H9 (cell line): Measurements from ENCODE around the gene FAM200C. TPM values are rescaled to one million over a fixed set of nuclear protein-coding genes. Genes with fewer than 3 reads are reported as not detected.

Source experiments
- DNase-seq: peaks from one replicate; pipeline ENCODE4 v3.0.0-alpha.2; 2017
- H2AFZ ChIP-seq: one replicate; pipeline ENCODE4 v1.6.1; 2013; ENCODE audit warnings: mild to moderate bottlenecking, low read length, control low read depth, moderate library complexity
- H2AK5ac ChIP-seq: 2 replicates; pipeline ENCODE4 v1.6.1; 2013; ENCODE audit warnings: low read length, control low read depth, mixed read lengths; ENCODE audit not compliant: insufficient read length
- H2BK120ac ChIP-seq: one replicate; pipeline ENCODE4 v1.6.1; 2013; ENCODE audit warnings: low read depth, mild to moderate bottlenecking, low read length, control low read depth, inconsistent platforms; ENCODE audit not compliant: poor library complexity, severe bottlenecking
- H2BK12ac ChIP-seq: 2 replicates; pipeline ENCODE4 v1.6.1; 2013; ENCODE audit warnings: low read length, control low read depth, mixed read lengths, low read depth; ENCODE audit not compliant: insufficient read length
- H2BK15ac ChIP-seq: 2 replicates; pipeline ENCODE4 v1.6.1; 2013; ENCODE audit warnings: low read depth, low read length, control low read depth
- H2BK20ac ChIP-seq: one replicate; pipeline ENCODE4 v1.6.1; 2013; ENCODE audit warnings: low read depth, mild to moderate bottlenecking, low read length, control low read depth, inconsistent platforms; ENCODE audit not compliant: poor library complexity, severe bottlenecking
- H2BK5ac ChIP-seq: 2 replicates; pipeline ENCODE4 v1.6.1; 2013; ENCODE audit warnings: low read length, control low read depth, mixed read lengths; ENCODE audit not compliant: insufficient read length
- H3K14ac ChIP-seq: 2 replicates; pipeline ENCODE4 v1.6.1; 2013; ENCODE audit warnings: low read length, control low read depth; ENCODE audit not compliant: insufficient read depth
- H3K18ac ChIP-seq: 2 replicates; pipeline ENCODE4 v1.6.1; 2013; ENCODE audit warnings: low read depth, mild to moderate bottlenecking, mixed read lengths, low read length, control low read depth; ENCODE audit not compliant: insufficient read length
- H3K23ac ChIP-seq: 2 replicates; pipeline ENCODE4 v1.6.1; 2013; ENCODE audit warnings: low read length, control low read depth, mixed read lengths, low read depth; ENCODE audit not compliant: insufficient read length
- H3K23me2 ChIP-seq: 2 replicates; pipeline ENCODE4 v1.6.1; 2013; ENCODE audit warnings: low read depth, mild to moderate bottlenecking, mixed read lengths, low read length, control low read depth; ENCODE audit not compliant: insufficient read length, poor library complexity, severe bottlenecking
- H3K27ac ChIP-seq: 2 replicates; pipeline ENCODE4 v1.5.1; 2013; ENCODE audit warnings: low read length, control low read depth, mixed read lengths, low read depth; ENCODE audit not compliant: insufficient read length
- H3K27me3 ChIP-seq: 2 replicates; pipeline ENCODE4 v1.6.1; 2013; ENCODE audit warnings: low read length, control low read depth, inconsistent platforms; ENCODE audit not compliant: insufficient read depth
- H3K4ac ChIP-seq: 2 replicates; pipeline ENCODE4 v1.6.1; 2013; ENCODE audit warnings: low read depth, mild to moderate bottlenecking, control low read depth, inconsistent platforms, low read length, moderate library complexity
- H3K4me1 ChIP-seq: 2 replicates; pipeline ENCODE4 v1.6.1; 2013; ENCODE audit warnings: low read length, control low read depth, inconsistent platforms; ENCODE audit not compliant: insufficient read depth
- H3K4me2 ChIP-seq: 2 replicates; pipeline ENCODE4 v1.6.1; 2013; ENCODE audit warnings: low read length, control low read depth, mixed read lengths; ENCODE audit not compliant: insufficient read length, insufficient read depth
- H3K56ac ChIP-seq: 2 replicates; pipeline ENCODE4 v1.6.1; 2013; ENCODE audit warnings: low read depth, mild to moderate bottlenecking, mixed read lengths, low read length, control low read depth; ENCODE audit not compliant: insufficient read length
- H3K79me1 ChIP-seq: 2 replicates; pipeline ENCODE4 v1.6.1; 2013; ENCODE audit warnings: low read depth, mild to moderate bottlenecking, moderate library complexity, low read length, control low read depth, inconsistent platforms; ENCODE audit not compliant: insufficient read depth, poor library complexity, severe bottlenecking
- H3K79me2 ChIP-seq: 2 replicates; pipeline ENCODE4 v1.6.1; 2013; ENCODE audit warnings: low read length, control low read depth, inconsistent platforms; ENCODE audit not compliant: insufficient read depth
- H3K9ac ChIP-seq: 2 replicates; pipeline ENCODE4 v1.6.1; 2013; ENCODE audit warnings: low read length, control low read depth, mixed read lengths; ENCODE audit not compliant: insufficient read length; ENCODE audit errors: extremely low read depth
- H3K9me3 ChIP-seq: one replicate; pipeline ENCODE4 v1.6.1; 2013; ENCODE audit warnings: low read depth, low read length, inconsistent platforms; ENCODE audit not compliant: control insufficient read depth
- H3T11ph ChIP-seq: one replicate; pipeline ENCODE4 v1.6.1; 2013; ENCODE audit warnings: mild to moderate bottlenecking, low read length, control low read depth, inconsistent platforms
- H4K20me1 ChIP-seq: one replicate; pipeline ENCODE4 v1.6.1; 2013; ENCODE audit not compliant: control insufficient read depth, insufficient read length, insufficient read depth
- H4K5ac ChIP-seq: 2 replicates; pipeline ENCODE4 v1.6.1; 2013; ENCODE audit warnings: low read depth, mild to moderate bottlenecking, mixed read lengths, low read length, control low read depth; ENCODE audit not compliant: insufficient read length
- H4K8ac ChIP-seq: replicated peaks from 2 replicates; pipeline ENCODE4 v1.6.1; 2013; ENCODE audit warnings: low read length, control low read depth, mixed read lengths, low read depth; ENCODE audit not compliant: insufficient read length
- H4K91ac ChIP-seq: 2 replicates; pipeline ENCODE4 v1.6.1; 2013; ENCODE audit warnings: low read depth, mild to moderate bottlenecking, moderate library complexity, mixed read lengths, low read length, control low read depth; ENCODE audit not compliant: insufficient read length
- H3K27ac Mint-ChIP-seq, 3 experiments: 2 replicates in 2 of 3; 3 replicates in 1 of 3; pipeline ENCODE4 v1.8.0; 2020 to 2021; ENCODE audit warnings: mixed read lengths in 3 of 3, mild to moderate bottlenecking in 1 of 3, moderate library complexity in 1 of 3
- H3K27me3 Mint-ChIP-seq: 2 replicates; pipeline ENCODE4 v1.8.0; 2021; ENCODE audit warnings: low read depth, mild to moderate bottlenecking, moderate library complexity, mixed read lengths
- H3K36me3 Mint-ChIP-seq, 3 experiments: 2 replicates in 2 of 3; 3 replicates in 1 of 3; pipeline ENCODE4 v1.8.0; 2020 to 2021; ENCODE audit warnings: low read depth in 3 of 3, mixed read lengths in 3 of 3; ENCODE audit not compliant: insufficient read depth in 1 of 3
- H3K4me1 Mint-ChIP-seq, 2 experiments: 2 replicates each; pipeline ENCODE4 v1.8.0; 2020; ENCODE audit warnings: mixed read lengths in 2 of 2
- H3K4me3 Mint-ChIP-seq, 2 experiments: 2 replicates in 1 of 2; 3 replicates in 1 of 2; pipeline ENCODE4 v1.8.0; 2020 to 2021; ENCODE audit warnings: mild to moderate bottlenecking in 2 of 2, mixed read lengths in 2 of 2, moderate library complexity in 1 of 2
- H3K9me3 Mint-ChIP-seq, 2 experiments: 2 replicates in 1 of 2; 3 replicates in 1 of 2; pipeline ENCODE4 v1.8.0; 2020; ENCODE audit warnings: mild to moderate bottlenecking in 2 of 2, mixed read lengths in 2 of 2, moderate library complexity in 1 of 2
- WGBS: extraction: QIAGEN DNeasy Blood & Tissue Kit; methylation state at CpG from one replicate; pipeline ENCODE4 v1.1.7; 2013; ENCODE audit warnings: missing lambda C conversion rate, low lambda C conversion rate, mixed read lengths; ENCODE audit not compliant: insufficient read length; ENCODE audit errors: extremely low coverage; 5-methylcytosine and 5-hydroxymethylcytosine counted together
- total RNA-seq: library from RNA; stranded (reverse); gene quantifications from 2 replicates; pipeline ENCODE4 v1.2.1, GENCODE V29; 2021
- TF ChIP-seq, protein P1 (sequence below): fragments of 200-600 bp; sonication (generic); conservative IDR thresholded peaks from 3 replicates; pipeline ENCODE4 v1.8.0; 2021; ENCODE audit warnings: antibody characterized with exemption, mild to moderate bottlenecking

The FAM200C gene
- total RNA-seq, 1 experiment from 2014 or later: 4.3 TPM

- Histone ChIP-seq H2BK15ac (no peak overlapping the region), H3K56ac (no peak overlapping the region), H3K4me2 (no peak overlapping the region), H3K79me2 (no peaks in the 10 kb centered on the region), H3K27me3 (no peaks in the 10 kb centered on the region), H2AFZ (no peak overlapping the region), H2BK20ac (no peak overlapping the region), H3K27ac (no peak overlapping the region), H3K9ac (no peak overlapping the region), H3K14ac (no peak overlapping the region), H3K9me3 (no peaks in the 10 kb centered on the region), H3K18ac (no peak overlapping the region), H4K5ac (no peak overlapping the region), H3K4me1 (0 out of 2 replicates have a peak, but pooled peaks cover 2% of the 10 kb centered on the region), H2BK12ac (no peak overlapping the region), H4K20me1 (no peaks in the 10 kb centered on the region), H3K4ac (no peak overlapping the region), H3K23ac (no peak overlapping the region), H3T11ph (no peak overlapping the region), H2AK5ac (no peak overlapping the region), H2BK120ac (no peak overlapping the region), H4K91ac (no peak overlapping the region), H3K79me1 (no peaks in the 10 kb centered on the region), H3K23me2 (no peaks in the 10 kb centered on the region), H4K8ac (no peak overlapping the region), H2BK5ac (no peak overlapping the region)
- peak overlapping the region in 1 of 3 experiments; percentile 64; a peak in 2 of 7 replicates for H3K27ac Mint-ChIP-seq
- WGBS: no CpG with 5 or more reads among the region's 7 CpGs
- H3K4me3 Mint-ChIP-seq: no peak overlapping the region
- H3K36me3 Mint-ChIP-seq: no peaks in the 10 kb centered on the region
- peaks cover 7 to 20% of the 10 kb centered on the region in 2 experiments for H3K4me1 Mint-ChIP-seq
- peaks cover 2% of the 10 kb centered on the region for H3K27me3 Mint-ChIP-seq
- H3K9me3 Mint-ChIP-seq: no peaks in the 10 kb centered on the region
- no peak for DNase-seq
- TF ChIP-seq, protein P1, sequence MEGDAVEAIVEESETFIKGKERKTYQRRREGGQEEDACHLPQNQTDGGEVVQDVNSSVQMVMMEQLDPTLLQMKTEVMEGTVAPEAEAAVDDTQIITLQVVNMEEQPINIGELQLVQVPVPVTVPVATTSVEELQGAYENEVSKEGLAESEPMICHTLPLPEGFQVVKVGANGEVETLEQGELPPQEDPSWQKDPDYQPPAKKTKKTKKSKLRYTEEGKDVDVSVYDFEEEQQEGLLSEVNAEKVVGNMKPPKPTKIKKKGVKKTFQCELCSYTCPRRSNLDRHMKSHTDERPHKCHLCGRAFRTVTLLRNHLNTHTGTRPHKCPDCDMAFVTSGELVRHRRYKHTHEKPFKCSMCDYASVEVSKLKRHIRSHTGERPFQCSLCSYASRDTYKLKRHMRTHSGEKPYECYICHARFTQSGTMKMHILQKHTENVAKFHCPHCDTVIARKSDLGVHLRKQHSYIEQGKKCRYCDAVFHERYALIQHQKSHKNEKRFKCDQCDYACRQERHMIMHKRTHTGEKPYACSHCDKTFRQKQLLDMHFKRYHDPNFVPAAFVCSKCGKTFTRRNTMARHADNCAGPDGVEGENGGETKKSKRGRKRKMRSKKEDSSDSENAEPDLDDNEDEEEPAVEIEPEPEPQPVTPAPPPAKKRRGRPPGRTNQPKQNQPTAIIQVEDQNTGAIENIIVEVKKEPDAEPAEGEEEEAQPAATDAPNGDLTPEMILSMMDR: no peak
Observed at GRCh38 chr5:160356550-160357347, 43.1 kb downstream of the FAM200C start.
